IMR-90 (cell line): ENCODE measurements around the gene NNMT.

Experiments used
- BHLHE40 ChIP-seq: fragments of 150-350 bp; IDR thresholded peaks from 2 replicates; pipeline ENCODE4 v1.6.1; 2016; ENCODE audit warnings: mild to moderate bottlenecking, low read depth, low read length
- CEBPB ChIP-seq: IDR thresholded peaks from 2 replicates; pipeline ENCODE4 v1.6.1; 2012; ENCODE audit warnings: low read depth, low read length, improper control_type of control experiment
- CTCF ChIP-seq: conservative IDR thresholded peaks from 2 replicates; pipeline ENCODE4 v1.5.1; 2012; ENCODE audit warnings: mild to moderate bottlenecking, low read depth, low read length, improper control_type of control experiment
- FOS ChIP-seq: fragments of 150-350 bp; IDR thresholded peaks from 2 replicates; pipeline ENCODE4 v1.6.1; 2016; ENCODE audit warnings: low read depth, low read length
- MAFK ChIP-seq: IDR thresholded peaks from 2 replicates; pipeline ENCODE4 v1.6.1; 2012; ENCODE audit warnings: low read depth, low read length, improper control_type of control experiment
- MXI1 ChIP-seq: IDR thresholded peaks from 2 replicates; pipeline ENCODE4 v1.6.1; 2012; ENCODE audit warnings: low read depth, mild to moderate bottlenecking, low read length, moderate library complexity, borderline replicate concordance
- NFE2L2 ChIP-seq: fragments of 150-350 bp; IDR thresholded peaks from 2 replicates; pipeline ENCODE4 v1.6.1; 2016; ENCODE audit warnings: low read depth, mild to moderate bottlenecking, low read length
- POLR2A ChIP-seq: IDR thresholded peaks from 2 replicates; pipeline ENCODE4 v1.6.1; 2012; ENCODE audit warnings: mild to moderate bottlenecking, low read depth, low read length
- RAD21 ChIP-seq: IDR thresholded peaks from 2 replicates; pipeline ENCODE4 v1.6.1; 2012; ENCODE audit warnings: low read length, improper control_type of control experiment
- RFX5 ChIP-seq: IDR thresholded peaks from 2 replicates; pipeline ENCODE4 v1.8.0; 2012; ENCODE audit warnings: low read depth, mild to moderate bottlenecking, low read length, moderate library complexity

DNA sequence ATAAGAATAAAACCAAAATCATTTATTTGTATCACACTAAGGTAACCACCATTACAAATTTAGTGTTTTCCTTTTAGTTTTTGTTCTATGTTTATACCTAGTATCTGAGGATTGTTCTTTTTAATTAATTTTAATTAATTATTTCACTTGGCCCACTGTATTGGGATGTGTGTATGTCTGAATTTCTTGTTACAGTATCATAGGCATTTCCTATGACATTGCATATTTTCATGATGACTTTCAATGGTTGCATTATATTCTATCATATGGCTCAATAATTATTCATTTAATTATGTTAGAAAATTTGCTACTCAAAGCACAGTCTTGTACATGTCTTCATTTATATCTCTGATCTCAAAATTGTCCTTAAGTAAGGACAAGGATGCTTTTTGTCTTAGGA is 63.1 kb downstream of the NNMT start:
- TF ChIP-seq MAFK, result peak; percentile 54; the same call in 1 of the 2 replicates
- TF ChIP-seq CTCF, result no peak
- no peak for TF ChIP-seq BHLHE40
- TF ChIP-seq FOS, result no peak; the same call in 1 of the 2 replicates
- no peak for TF ChIP-seq RFX5
- no peak for TF ChIP-seq POLR2A
- peak; percentile 83 for TF ChIP-seq CEBPB
- TF ChIP-seq MXI1, result no peak
- TF ChIP-seq NFE2L2, result peak; percentile 80
- TF ChIP-seq RAD21, result no peak
